K562 (cell line): Measurements from ENCODE around the gene GIMAP6.
"Not testable (repeated sequence)": the region's sequence is repeated elsewhere in the genome, so short reads cannot be mapped to it uniquely, and the experiment has no call there.

Experiments used
- ARID3A ChIP-seq: IDR thresholded peaks from 2 replicates; pipeline ENCODE4 v1.6.1; 2012; ENCODE audit warnings: low read depth, low read length, improper control_type of control experiment, borderline replicate concordance
- BHLHE40 ChIP-seq: IDR thresholded peaks from 2 replicates; pipeline ENCODE4 v1.6.1; 2011; ENCODE audit warnings: low read length, improper control_type of control experiment
- CBX1 ChIP-seq: sonication (generic); IDR thresholded peaks from 2 replicates; pipeline ENCODE4 v1.6.1; 2016; ENCODE audit warnings: antibody characterized with exemption, low read depth, mild to moderate bottlenecking
- EP300 ChIP-seq: IDR thresholded peaks from 2 replicates; pipeline ENCODE4 v1.6.1; 2012; ENCODE audit warnings: low read length, improper control_type of control experiment
- EZH2 ChIP-seq: IDR thresholded peaks from 2 replicates; pipeline ENCODE4 v1.6.1; 2012; ENCODE audit warnings: low read depth, mild to moderate bottlenecking, inconsistent platforms, low read length, borderline replicate concordance
- FOXA1 ChIP-seq: fragments of 450-650 bp; IDR thresholded peaks from 2 replicates; pipeline ENCODE4 v1.6.1; 2016; ENCODE audit warnings: mild to moderate bottlenecking, borderline replicate concordance
- GABPB2 ChIP-seq: fragments of 250-450 bp; sonication (Bioruptor Pico); conservative IDR thresholded peaks from 2 replicates; pipeline ENCODE4 v1.5.1; 2021; ENCODE audit warnings: mild to moderate bottlenecking
- GATA2 ChIP-seq: sonication (generic); formaldehyde crosslinking; IDR thresholded peaks from 2 replicates; pipeline ENCODE4 v1.4.0; 2020; ENCODE audit warnings: mild to moderate bottlenecking, missing genetic modification reagents
- KDM5B ChIP-seq: fragments of 200-600 bp; sonication (generic); IDR thresholded peaks from 2 replicates; pipeline ENCODE4 v1.6.1; 2012; ENCODE audit warnings: low read depth, mild to moderate bottlenecking, moderate library complexity, low read length, control low read depth, inconsistent platforms; ENCODE audit not compliant: insufficient replicate concordance
- TAF1 ChIP-seq: IDR thresholded peaks from 2 replicates; pipeline ENCODE4 v1.6.1; 2011; ENCODE audit warnings: mild to moderate bottlenecking, low read length, moderate library complexity; ENCODE audit not compliant: insufficient read depth, control insufficient read depth, severe bottlenecking; ENCODE audit errors: extremely low read depth
- ZNF184 ChIP-seq: sonication (generic); formaldehyde crosslinking; IDR thresholded peaks from 2 replicates; pipeline ENCODE4 v1.5.0; 2020; ENCODE audit warnings: missing genetic modification reagents
- ZNF232 ChIP-seq: sonication (generic); formaldehyde crosslinking; IDR thresholded peaks from 2 replicates; pipeline ENCODE4 v1.8.0; 2022; ENCODE audit warnings: mild to moderate bottlenecking, missing genetic modification reagents
- TF ChIP-seq, protein P1 (sequence below): sonication (generic); formaldehyde crosslinking; IDR thresholded peaks from 2 replicates; pipeline ENCODE4 v1.8.0; 2023; ENCODE audit warnings: missing genetic modification reagents, mild to moderate bottlenecking, borderline replicate concordance
- TF ChIP-seq, protein P2 (sequence below), 3 experiments: IDR thresholded peaks in 2 of 3; conservative IDR thresholded peaks in 1 of 3; 2 replicates each; pipeline ENCODE4 v1.5.1; 2011 to 2012; ENCODE audit warnings: low read length in 3 of 3, mild to moderate bottlenecking in 3 of 3, control low read depth in 2 of 3, improper control_type of control experiment in 1 of 3, inconsistent platforms in 1 of 3, low read depth in 1 of 3, mixed read lengths in 1 of 3, moderate library complexity in 1 of 3; ENCODE audit not compliant: insufficient read depth in 2 of 3

- TF ChIP-seq ARID3A; EZH2; FOXA1; KDM5B; BHLHE40; ZNF184; CBX1; ZNF232 (CRISPR knock-in tag); GABPB2 (CRISPR knock-in tag); GATA2 (CRISPR knock-in tag); EP300; TAF1: not testable (repeated sequence)
- TF ChIP-seq, protein P1, sequence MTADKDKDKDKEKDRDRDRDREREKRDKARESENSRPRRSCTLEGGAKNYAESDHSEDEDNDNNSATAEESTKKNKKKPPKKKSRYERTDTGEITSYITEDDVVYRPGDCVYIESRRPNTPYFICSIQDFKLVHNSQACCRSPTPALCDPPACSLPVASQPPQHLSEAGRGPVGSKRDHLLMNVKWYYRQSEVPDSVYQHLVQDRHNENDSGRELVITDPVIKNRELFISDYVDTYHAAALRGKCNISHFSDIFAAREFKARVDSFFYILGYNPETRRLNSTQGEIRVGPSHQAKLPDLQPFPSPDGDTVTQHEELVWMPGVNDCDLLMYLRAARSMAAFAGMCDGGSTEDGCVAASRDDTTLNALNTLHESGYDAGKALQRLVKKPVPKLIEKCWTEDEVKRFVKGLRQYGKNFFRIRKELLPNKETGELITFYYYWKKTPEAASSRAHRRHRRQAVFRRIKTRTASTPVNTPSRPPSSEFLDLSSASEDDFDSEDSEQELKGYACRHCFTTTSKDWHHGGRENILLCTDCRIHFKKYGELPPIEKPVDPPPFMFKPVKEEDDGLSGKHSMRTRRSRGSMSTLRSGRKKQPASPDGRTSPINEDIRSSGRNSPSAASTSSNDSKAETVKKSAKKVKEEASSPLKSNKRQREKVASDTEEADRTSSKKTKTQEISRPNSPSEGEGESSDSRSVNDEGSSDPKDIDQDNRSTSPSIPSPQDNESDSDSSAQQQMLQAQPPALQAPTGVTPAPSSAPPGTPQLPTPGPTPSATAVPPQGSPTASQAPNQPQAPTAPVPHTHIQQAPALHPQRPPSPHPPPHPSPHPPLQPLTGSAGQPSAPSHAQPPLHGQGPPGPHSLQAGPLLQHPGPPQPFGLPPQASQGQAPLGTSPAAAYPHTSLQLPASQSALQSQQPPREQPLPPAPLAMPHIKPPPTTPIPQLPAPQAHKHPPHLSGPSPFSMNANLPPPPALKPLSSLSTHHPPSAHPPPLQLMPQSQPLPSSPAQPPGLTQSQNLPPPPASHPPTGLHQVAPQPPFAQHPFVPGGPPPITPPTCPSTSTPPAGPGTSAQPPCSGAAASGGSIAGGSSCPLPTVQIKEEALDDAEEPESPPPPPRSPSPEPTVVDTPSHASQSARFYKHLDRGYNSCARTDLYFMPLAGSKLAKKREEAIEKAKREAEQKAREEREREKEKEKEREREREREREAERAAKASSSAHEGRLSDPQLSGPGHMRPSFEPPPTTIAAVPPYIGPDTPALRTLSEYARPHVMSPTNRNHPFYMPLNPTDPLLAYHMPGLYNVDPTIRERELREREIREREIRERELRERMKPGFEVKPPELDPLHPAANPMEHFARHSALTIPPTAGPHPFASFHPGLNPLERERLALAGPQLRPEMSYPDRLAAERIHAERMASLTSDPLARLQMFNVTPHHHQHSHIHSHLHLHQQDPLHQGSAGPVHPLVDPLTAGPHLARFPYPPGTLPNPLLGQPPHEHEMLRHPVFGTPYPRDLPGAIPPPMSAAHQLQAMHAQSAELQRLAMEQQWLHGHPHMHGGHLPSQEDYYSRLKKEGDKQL, result not testable (repeated sequence)
- TF ChIP-seq, protein P2, sequence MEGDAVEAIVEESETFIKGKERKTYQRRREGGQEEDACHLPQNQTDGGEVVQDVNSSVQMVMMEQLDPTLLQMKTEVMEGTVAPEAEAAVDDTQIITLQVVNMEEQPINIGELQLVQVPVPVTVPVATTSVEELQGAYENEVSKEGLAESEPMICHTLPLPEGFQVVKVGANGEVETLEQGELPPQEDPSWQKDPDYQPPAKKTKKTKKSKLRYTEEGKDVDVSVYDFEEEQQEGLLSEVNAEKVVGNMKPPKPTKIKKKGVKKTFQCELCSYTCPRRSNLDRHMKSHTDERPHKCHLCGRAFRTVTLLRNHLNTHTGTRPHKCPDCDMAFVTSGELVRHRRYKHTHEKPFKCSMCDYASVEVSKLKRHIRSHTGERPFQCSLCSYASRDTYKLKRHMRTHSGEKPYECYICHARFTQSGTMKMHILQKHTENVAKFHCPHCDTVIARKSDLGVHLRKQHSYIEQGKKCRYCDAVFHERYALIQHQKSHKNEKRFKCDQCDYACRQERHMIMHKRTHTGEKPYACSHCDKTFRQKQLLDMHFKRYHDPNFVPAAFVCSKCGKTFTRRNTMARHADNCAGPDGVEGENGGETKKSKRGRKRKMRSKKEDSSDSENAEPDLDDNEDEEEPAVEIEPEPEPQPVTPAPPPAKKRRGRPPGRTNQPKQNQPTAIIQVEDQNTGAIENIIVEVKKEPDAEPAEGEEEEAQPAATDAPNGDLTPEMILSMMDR (IDR thresholded peaks at IDR 0.05 in 2 of 3, conservative IDR thresholded peaks at IDR 0.05 in 1 of 3; ENCODE audit: insufficient read depth in 2 of 3, low read depth in 1 of 3, low read length in 3 of 3), result not testable (repeated sequence)
Observed at GRCh38 chr7:150671798-150672585, 39.8 kb upstream of the GIMAP6 start.
